Suprapubic skin (tissue), 3 donors: ENCODE results near the gene C1orf50.

ENCODE experiments used
- POLR2AphosphoS5 ChIP-seq, 3 donors: sonication (generic); formaldehyde crosslinking; IDR thresholded peaks; one replicate each; pipeline ENCODE4 v1.6.1; 2017; ENCODE audit warnings: antibody characterized with exemption in 3 of 3
- TF ChIP-seq, protein P1 (sequence below), 2 donors: fragments of 200-600 bp in 1 of 2; fragments of 450-650 bp in 1 of 2; sonication (generic) in 1 of 2; IDR thresholded peaks; one replicate each; pipeline ENCODE4 v1.5.1; 2016 to 2019; ENCODE audit warnings: antibody characterized with exemption in 2 of 2, mild to moderate bottlenecking in 1 of 2, moderate library complexity in 1 of 2

DNA sequence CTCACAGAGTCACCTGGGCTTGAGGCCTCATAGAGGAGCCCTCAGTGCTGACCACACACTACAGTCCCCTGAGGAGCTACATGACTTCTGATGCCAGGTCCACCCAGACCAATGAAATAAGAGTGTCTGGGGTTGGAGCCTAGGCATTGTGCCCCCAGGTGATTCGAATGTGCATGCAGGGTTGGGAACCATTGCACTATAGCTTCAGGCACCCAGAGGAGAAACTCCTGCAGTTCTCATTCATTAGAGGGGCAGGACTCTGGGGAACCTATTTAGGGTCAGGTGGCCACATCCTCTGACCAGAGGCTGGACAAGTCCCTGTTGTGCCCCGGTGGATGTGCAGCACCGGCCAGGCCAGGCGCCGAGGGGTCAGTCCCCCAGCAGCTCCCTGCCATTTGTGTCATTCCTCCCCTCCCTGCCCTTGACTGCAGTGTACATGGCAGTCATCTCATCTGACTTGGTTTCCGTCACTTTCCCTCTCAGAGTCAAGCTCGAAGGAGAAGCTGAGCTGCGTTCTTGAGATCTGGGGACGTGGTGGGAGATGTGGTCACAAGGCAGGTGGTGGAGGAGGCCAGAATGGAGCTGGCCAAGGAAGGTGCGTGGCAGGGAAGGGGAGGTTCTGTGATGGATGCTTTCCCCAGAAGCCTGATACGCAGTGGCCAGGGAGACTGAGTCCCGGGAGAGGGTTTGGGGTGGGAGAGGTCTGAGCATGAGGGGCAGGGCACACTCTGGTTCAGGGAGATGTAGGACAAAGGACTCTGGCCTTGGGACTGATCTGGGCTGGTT, 33.4 kb upstream of the C1orf50 start:
- TF ChIP-seq, protein P1, sequence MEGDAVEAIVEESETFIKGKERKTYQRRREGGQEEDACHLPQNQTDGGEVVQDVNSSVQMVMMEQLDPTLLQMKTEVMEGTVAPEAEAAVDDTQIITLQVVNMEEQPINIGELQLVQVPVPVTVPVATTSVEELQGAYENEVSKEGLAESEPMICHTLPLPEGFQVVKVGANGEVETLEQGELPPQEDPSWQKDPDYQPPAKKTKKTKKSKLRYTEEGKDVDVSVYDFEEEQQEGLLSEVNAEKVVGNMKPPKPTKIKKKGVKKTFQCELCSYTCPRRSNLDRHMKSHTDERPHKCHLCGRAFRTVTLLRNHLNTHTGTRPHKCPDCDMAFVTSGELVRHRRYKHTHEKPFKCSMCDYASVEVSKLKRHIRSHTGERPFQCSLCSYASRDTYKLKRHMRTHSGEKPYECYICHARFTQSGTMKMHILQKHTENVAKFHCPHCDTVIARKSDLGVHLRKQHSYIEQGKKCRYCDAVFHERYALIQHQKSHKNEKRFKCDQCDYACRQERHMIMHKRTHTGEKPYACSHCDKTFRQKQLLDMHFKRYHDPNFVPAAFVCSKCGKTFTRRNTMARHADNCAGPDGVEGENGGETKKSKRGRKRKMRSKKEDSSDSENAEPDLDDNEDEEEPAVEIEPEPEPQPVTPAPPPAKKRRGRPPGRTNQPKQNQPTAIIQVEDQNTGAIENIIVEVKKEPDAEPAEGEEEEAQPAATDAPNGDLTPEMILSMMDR (IDR thresholded peaks at IDR 0.05) = no peak
- no peak for TF ChIP-seq POLR2AphosphoS5 (IDR thresholded peaks at IDR 0.05)
